Prostate gland (tissue), 2 donors: ENCODE data around the gene CGN. TPM values are rescaled to one million over a fixed set of nuclear protein-coding genes. Genes with fewer than 3 reads are reported as not detected.
A peak's percentile ranks its signal among the peaks of the same experiment; 100 is the strongest.

Experiments used
- DNase-seq: peaks from one replicate; pipeline ENCODE4 v3.0.0-alpha.2; 2019; ENCODE audit warnings: low spot score
- H3K27ac ChIP-seq, 2 donors: fragments of 200-600 bp; sonication (generic); 2 replicates each; pipeline ENCODE4 v1.5.1; 2017 to 2019
- H3K27me3 ChIP-seq: fragments of 200-600 bp; sonication (generic); replicated peaks from 2 replicates; pipeline ENCODE4 v1.5.1; 2019; ENCODE audit not compliant: insufficient read depth
- H3K36me3 ChIP-seq, 2 donors: fragments of 200-600 bp; sonication (generic); 1 replicate in 1 of 2; 2 replicates in 1 of 2; pipeline versions ENCODE4 v1.5.1 to v1.8.1; 2017 to 2019
- H3K4me1 ChIP-seq: fragments of 200-600 bp; sonication (generic); replicated peaks from 2 replicates; pipeline ENCODE4 v1.5.1; 2019
- H3K4me3 ChIP-seq, 2 donors: fragments of 200-600 bp; sonication (generic); 2 replicates each; pipeline ENCODE4 v1.5.1; 2017 to 2019
- H3K9me3 ChIP-seq: fragments of 200-600 bp; sonication (generic); 2 replicates; pipeline ENCODE4 v1.5.1; 2017
- POLR2A ChIP-seq: fragments of 450-650 bp; IDR thresholded peaks from one replicate; pipeline ENCODE4 v1.6.1; 2016; ENCODE audit warnings: antibody characterized with exemption, mild to moderate bottlenecking
- POLR2AphosphoS5 ChIP-seq: sonication (generic); formaldehyde crosslinking; IDR thresholded peaks from one replicate; pipeline ENCODE4 v1.6.1; 2017; ENCODE audit warnings: antibody characterized with exemption
- WGBS: methylation state at CpG from one replicate; pipeline ENCODE4 v1.1.5; 2018; 5-methylcytosine and 5-hydroxymethylcytosine counted together
- intact Hi-C: fragments of 100-400 bp; cut with DNase I; formaldehyde crosslinking; loops from one replicate; pipeline ENCODE4 v1.14.2; 2022
- total RNA-seq, 2 donors: library from RNA; depleted of rRNA; stranded (reverse); fragments of >200 nt; gene quantifications; one replicate each; pipeline ENCODE4 v1.1.0, GENCODE V29; 2016
- TF ChIP-seq, protein P1 (sequence below), 4 experiments: fragments of 200-600 bp in 2 of 4; fragments of 450-650 bp in 2 of 4; sonication (generic) in 2 of 4; IDR thresholded peaks; 1 replicate in 3 of 4; 2 replicates in 1 of 4; pipeline ENCODE4 v1.5.1; 2016 to 2019; ENCODE audit warnings: antibody characterized with exemption in 4 of 4, mild to moderate bottlenecking in 2 of 4, moderate library complexity in 2 of 4

CGN gene
- total RNA-seq, 2 donors from 2014 or later = 23.2 to 37.5 TPM

DNA sequence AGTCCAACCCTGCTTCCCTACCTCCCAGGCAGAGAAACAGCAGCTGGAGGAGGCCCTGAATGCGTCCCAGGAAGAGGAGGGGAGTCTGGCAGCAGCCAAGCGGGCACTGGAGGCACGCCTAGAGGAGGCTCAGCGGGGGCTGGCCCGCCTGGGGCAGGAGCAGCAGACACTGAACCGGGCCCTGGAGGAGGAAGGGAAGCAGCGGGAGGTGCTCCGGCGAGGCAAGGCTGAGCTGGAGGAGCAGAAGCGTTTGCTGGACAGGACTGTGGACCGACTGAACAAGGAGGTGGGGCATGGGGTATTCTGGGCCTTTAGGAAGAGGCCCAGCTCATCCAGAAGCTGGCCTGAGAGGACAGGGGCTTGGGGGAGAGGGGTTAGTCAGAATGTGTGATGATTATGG is 19.3 kb downstream of the CGN start:
- WGBS = 83% methylated on average over 11 of the region's 11 CpGs
- intact Hi-C loops = loop anchor here (10.0 kb wide), 2 partner anchors 64 to 226 kb away; no protein-coding TSS in a partner anchor
- DNase-seq = no peak

GRCh38 chr1:151533870-151534269 is 22.7 kb downstream of the CGN start:
- no peak for TF ChIP-seq POLR2AphosphoS5
- Histone ChIP-seq H3K4me1 (no peaks in the 10 kb centered on the region), H3K27me3 (no peaks in the 10 kb centered on the region), H3K36me3 (no peaks in the 10 kb centered on the region), H3K9me3 (no peaks in the 10 kb centered on the region), H3K27ac (no peak overlapping the region), H3K4me3 (no peak overlapping the region)
- WGBS = 83% methylated on average over 10 of the region's 10 CpGs
- DNase-seq = no peak
- intact Hi-C loops = loop anchor here (2.0 to 10.0 kb wide), 3 partner anchors 61 to 229 kb away; no protein-coding TSS in a partner anchor

More for the DNA sequence above, 19.3 kb downstream of the CGN start:
- H3K36me3 ChIP-seq = no peaks in the 10 kb centered on the region
- H3K27me3 ChIP-seq = no peaks in the 10 kb centered on the region
- H3K27ac ChIP-seq = no peak overlapping the region
- H3K4me3 ChIP-seq = no peak overlapping the region
- no peak for TF ChIP-seq POLR2A
- no peak for TF ChIP-seq POLR2AphosphoS5
- TF ChIP-seq, protein P1, sequence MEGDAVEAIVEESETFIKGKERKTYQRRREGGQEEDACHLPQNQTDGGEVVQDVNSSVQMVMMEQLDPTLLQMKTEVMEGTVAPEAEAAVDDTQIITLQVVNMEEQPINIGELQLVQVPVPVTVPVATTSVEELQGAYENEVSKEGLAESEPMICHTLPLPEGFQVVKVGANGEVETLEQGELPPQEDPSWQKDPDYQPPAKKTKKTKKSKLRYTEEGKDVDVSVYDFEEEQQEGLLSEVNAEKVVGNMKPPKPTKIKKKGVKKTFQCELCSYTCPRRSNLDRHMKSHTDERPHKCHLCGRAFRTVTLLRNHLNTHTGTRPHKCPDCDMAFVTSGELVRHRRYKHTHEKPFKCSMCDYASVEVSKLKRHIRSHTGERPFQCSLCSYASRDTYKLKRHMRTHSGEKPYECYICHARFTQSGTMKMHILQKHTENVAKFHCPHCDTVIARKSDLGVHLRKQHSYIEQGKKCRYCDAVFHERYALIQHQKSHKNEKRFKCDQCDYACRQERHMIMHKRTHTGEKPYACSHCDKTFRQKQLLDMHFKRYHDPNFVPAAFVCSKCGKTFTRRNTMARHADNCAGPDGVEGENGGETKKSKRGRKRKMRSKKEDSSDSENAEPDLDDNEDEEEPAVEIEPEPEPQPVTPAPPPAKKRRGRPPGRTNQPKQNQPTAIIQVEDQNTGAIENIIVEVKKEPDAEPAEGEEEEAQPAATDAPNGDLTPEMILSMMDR (IDR thresholded peaks at IDR 0.05) = no peak
- H3K4me1 ChIP-seq = no peaks in the 10 kb centered on the region
- H3K9me3 ChIP-seq = no peaks in the 10 kb centered on the region

- intact Hi-C loops = loop anchor here (2.0 to 10.0 kb wide), 4 partner anchors 60 to 230 kb away; no protein-coding TSS in a partner anchor
- H3K36me3 ChIP-seq = no peaks in the 10 kb centered on the region
- WGBS = 56% methylated on average over 12 of the region's 12 CpGs
- H3K4me3 ChIP-seq = no peak overlapping the region
- H3K27ac ChIP-seq = no peak overlapping the region
- no peaks in the 10 kb centered on the region for H3K27me3 ChIP-seq
- peak; percentile 73 for DNase-seq
- TF ChIP-seq POLR2AphosphoS5 = no peak
- TF ChIP-seq, protein P1 (IDR thresholded peaks at IDR 0.05) = peak; percentile 56 to 84 (median 74)
- H3K4me1 ChIP-seq = peaks cover 4% of the 10 kb centered on the region
- no peaks in the 10 kb centered on the region for H3K9me3 ChIP-seq
Measured at GRCh38 chr1:151534662-151535278, 23.6 kb downstream of the CGN start.

DNA sequence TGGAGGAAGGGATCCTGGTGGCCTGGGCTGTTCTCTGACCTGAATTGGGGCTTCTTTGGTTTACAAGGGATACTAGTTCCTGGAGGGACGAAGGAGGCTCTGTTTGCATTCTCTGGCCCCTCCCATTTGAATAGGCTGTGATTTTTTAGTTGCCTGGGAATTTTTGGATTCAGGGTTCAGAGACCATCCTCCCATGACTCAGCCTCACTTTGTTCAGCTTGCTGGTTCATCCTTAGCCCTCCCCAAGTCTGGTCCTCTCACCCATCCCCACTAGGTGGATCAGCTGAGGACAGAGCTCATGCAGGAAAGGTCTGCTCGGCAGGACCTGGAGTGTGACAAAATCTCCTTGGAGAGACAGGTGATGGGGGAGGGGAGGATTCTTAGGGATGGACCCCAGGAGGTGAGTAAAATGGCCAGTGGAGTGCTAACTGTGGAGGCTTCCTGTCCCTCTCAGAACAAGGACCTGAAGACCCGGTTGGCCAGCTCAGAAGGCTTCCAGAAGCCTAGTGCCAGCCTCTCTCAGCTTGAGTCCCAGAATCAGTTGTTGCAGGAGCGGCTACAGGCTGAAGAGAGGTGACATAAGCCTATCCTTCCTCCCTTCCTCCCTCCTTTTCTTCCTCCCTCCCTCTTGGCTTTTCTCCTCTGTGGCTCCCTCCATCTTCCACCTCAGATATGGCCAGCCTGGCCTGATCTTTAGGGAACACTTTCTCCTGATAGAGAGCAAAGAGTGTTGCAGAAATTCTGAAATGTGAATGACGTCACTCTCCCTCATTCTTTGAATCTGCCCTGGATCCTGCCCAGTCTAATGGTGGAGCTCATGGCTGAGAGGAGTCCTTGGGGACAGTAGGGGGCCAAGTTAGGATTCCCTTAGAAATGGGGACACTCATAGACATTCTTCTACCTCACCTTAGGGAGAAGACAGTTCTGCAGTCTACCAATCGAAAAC is 24.4 kb downstream of the CGN start:
- no peak for DNase-seq
- WGBS = 79% methylated on average over 6 of the region's 6 CpGs
- TF ChIP-seq, protein P1 (IDR thresholded peaks at IDR 0.05) = no peak
- no peak for TF ChIP-seq POLR2A
- Histone ChIP-seq H3K4me3 (no peak overlapping the region), H3K9me3 (no peaks in the 10 kb centered on the region), H3K36me3 (no peaks in the 10 kb centered on the region), H3K27me3 (no peaks in the 10 kb centered on the region), H3K27ac (no peak overlapping the region), H3K4me1 (peaks cover 4% of the 10 kb centered on the region)
- intact Hi-C loops = loop anchor here (2.0 to 10.0 kb wide), 4 partner anchors 59 to 231 kb away; no protein-coding TSS in a partner anchor

GRCh38 chr1:151536499-151536898 is 25.3 kb downstream of the CGN start:
- H3K27ac ChIP-seq = no peak overlapping the region
- intact Hi-C loops = loop anchor here (5.0 to 10.0 kb wide), 3 partner anchors 58 to 232 kb away; no protein-coding TSS in a partner anchor
- no peak for DNase-seq

More at GRCh38 chr1:151536499-151536898, 25.3 kb downstream of the CGN start:
- no peaks in the 10 kb centered on the region for H3K36me3 ChIP-seq
- TF ChIP-seq POLR2AphosphoS5 (no peak), POLR2A (no peak)
- TF ChIP-seq, protein P1 (IDR thresholded peaks at IDR 0.05) = no peak
- no peaks in the 10 kb centered on the region for H3K27me3 ChIP-seq
- H3K9me3 ChIP-seq = no peaks in the 10 kb centered on the region
- 88% methylated on average over 7 of the region's 7 CpGs for WGBS
- H3K4me3 ChIP-seq = no peak overlapping the region
- H3K4me1 ChIP-seq = peaks cover 4% of the 10 kb centered on the region
